ENCODE data around the gene CPM.

CPM gene

DNA sequence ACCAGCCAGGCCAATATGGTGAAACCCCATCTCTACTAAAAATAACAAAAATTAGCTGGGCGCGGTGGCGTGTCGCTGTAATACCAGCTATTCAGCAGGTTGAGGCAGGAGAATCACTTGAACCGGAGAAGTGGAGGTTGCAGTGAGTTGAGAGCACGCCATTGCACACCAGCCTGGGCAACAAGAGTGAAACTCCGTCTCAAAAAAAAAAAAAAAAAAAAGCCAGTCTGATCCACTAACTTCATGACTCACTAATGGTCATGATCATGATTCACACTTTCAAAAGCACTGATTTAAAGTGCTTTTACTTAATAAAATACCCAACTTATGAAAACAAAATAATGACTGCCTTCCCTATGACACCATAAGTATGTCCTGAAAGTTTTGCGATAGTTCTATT is 38.4 kb upstream of the CPM start:
- Histone ChIP-seq H3K9me3 (ENCODE audit: control insufficient read depth, low read length) (no peaks in the 10 kb centered on the region), H3K36me3 (ENCODE audit: control insufficient read depth, insufficient read depth, low read length) (no peaks in the 10 kb centered on the region), H3K4me3 (ENCODE audit: insufficient read depth, low read depth, low read length, poor library complexity, severe bottlenecking) (no peak overlapping the region), H3K27ac (ENCODE audit: insufficient read depth, low read length, poor library complexity, severe bottlenecking) (no peak overlapping the region), H3K4me1 (ENCODE audit: control insufficient read depth, insufficient read depth, low read length, poor library complexity, severe bottlenecking) (no peaks in the 10 kb centered on the region), H3K27me3 (replicated peaks; ENCODE audit: control insufficient read depth, insufficient read depth, low read length, poor library complexity, severe bottlenecking) (no peaks in the 10 kb centered on the region)
- DNase-seq: no peak

DNA sequence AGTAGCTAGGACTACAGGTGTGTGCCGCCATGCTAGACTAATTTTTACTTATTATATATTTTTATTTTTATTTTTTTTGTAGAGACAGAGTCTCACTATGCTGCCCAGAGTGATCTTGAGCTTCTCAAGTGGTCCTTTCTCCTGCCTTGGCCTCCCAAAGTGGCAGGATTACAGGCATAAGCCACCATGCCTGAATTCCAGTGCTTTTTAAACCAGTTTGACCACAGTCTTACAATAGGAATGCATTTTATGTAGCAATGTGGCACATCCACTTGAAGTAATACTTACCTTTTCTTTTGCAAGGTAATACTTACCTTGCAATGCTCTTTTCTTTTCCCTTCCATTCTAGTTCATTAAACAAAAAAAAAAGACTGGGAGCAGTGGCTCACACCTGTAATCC is 38.0 kb upstream of the CPM start:
- no peak for DNase-seq
- H3K27me3 ChIP-seq (replicated peaks; ENCODE audit: control insufficient read depth, insufficient read depth, low read length, poor library complexity, severe bottlenecking): no peaks in the 10 kb centered on the region
- H3K36me3 ChIP-seq (ENCODE audit: control insufficient read depth, insufficient read depth, low read length): no peaks in the 10 kb centered on the region
- H3K4me1 ChIP-seq (ENCODE audit: control insufficient read depth, insufficient read depth, low read length, poor library complexity, severe bottlenecking): no peaks in the 10 kb centered on the region
- no peaks in the 10 kb centered on the region for H3K9me3 ChIP-seq (ENCODE audit: control insufficient read depth, low read length)
- no peak overlapping the region for H3K4me3 ChIP-seq (ENCODE audit: insufficient read depth, low read depth, low read length, poor library complexity, severe bottlenecking)
- H3K27ac ChIP-seq (ENCODE audit: insufficient read depth, low read length, poor library complexity, severe bottlenecking): no peak overlapping the region

DNA sequence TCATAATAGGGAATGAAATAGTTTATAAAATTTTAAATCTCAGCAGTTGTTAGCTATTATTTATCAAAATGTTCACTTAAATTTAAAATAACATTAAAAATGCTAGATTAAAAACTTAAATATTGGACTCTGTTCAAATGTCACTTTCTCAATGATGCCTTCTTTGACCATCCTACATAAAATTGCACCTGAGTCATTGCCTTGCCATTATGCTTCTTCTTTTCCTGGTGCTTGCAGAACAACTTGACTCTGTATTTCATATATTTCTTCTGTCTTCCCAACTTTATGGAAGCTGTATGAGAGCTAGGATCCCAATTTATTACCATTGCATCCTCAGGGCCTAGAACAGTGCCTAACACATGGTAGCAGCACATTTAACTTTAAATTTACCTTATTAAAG is 37.3 kb upstream of the CPM start:
- Histone ChIP-seq H3K36me3 (ENCODE audit: control insufficient read depth, insufficient read depth, low read length) (no peaks in the 10 kb centered on the region), H3K4me3 (ENCODE audit: insufficient read depth, low read depth, low read length, poor library complexity, severe bottlenecking) (no peak overlapping the region), H3K27me3 (replicated peaks; ENCODE audit: control insufficient read depth, insufficient read depth, low read length, poor library complexity, severe bottlenecking) (no peaks in the 10 kb centered on the region), H3K4me1 (ENCODE audit: control insufficient read depth, insufficient read depth, low read length, poor library complexity, severe bottlenecking) (no peaks in the 10 kb centered on the region), H3K27ac (ENCODE audit: insufficient read depth, low read length, poor library complexity, severe bottlenecking) (no peak overlapping the region), H3K9me3 (ENCODE audit: control insufficient read depth, low read length) (no peaks in the 10 kb centered on the region)
- DNase-seq: no peak

DNA sequence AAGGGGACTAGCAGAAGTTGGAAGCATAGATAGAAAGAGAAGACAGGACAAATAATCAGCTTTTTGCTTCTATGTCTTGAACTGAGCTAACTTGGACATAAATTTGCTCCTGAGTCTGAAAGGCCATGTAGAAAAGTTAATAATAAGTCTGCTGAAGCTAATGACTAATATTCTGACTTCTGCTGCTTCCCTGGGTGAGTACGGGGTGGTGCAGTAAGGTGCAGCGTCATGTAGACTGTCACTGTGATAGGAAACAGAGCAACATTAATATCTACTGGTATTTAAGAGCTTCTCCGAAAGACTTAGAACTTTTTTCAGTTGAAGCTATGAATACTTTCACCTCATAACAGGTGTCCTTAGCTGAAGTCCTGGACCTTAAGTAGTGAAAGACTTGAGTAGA is 34.1 kb upstream of the CPM start:
- no peaks in the 10 kb centered on the region for H3K4me1 ChIP-seq (ENCODE audit: control insufficient read depth, insufficient read depth, low read length, poor library complexity, severe bottlenecking)
- H3K4me3 ChIP-seq (ENCODE audit: insufficient read depth, low read depth, low read length, poor library complexity, severe bottlenecking): no peak overlapping the region
- no peaks in the 10 kb centered on the region for H3K9me3 ChIP-seq (ENCODE audit: control insufficient read depth, low read length)
- H3K36me3 ChIP-seq (ENCODE audit: control insufficient read depth, insufficient read depth, low read length): no peaks in the 10 kb centered on the region
- DNase-seq: no peak
- no peak overlapping the region for H3K27ac ChIP-seq (ENCODE audit: insufficient read depth, low read length, poor library complexity, severe bottlenecking)
- no peaks in the 10 kb centered on the region for H3K27me3 ChIP-seq (replicated peaks; ENCODE audit: control insufficient read depth, insufficient read depth, low read length, poor library complexity, severe bottlenecking)

DNA sequence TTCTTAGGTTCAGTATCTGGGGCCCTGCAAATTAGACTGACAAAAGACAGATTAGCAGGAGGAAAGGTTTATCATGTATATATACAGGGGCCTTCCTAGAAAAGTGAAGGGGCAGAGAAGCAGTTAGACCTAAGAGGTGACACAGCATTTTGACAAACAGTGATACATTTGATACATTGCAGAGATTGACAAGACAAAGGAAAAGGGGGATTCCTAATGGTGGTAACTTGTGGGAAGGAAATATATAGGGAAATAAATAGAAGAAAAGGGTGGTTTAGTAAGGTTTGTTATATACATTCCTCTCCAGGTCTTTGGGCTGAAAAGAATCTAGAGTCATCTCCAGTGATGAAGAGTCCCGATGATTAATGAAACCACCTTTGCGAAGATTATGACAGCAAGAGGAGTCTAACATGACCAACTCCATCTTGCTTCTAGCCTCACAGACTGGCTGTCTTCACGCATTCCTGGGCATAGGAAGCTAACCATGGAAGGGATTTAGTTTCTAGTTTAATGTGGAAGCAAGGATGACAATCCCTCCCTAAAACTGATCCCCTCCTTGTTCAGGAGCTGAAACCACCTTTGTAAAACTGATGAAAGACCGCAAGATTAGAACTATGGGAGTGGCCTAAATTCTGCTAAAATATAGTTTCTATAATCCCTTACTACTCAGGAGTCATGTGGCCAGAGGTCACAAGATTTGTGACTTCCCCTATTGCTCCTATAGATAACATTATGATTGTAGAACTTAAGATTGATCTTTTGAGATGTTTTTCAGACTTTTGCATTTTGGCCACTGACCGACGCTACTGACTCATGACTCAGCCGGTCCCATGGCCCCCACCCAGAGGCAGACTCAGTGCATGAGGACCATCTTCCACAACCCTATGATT is 31.1 kb upstream of the CPM start:
- no peak for DNase-seq
- H3K27ac ChIP-seq (ENCODE audit: insufficient read depth, low read length, poor library complexity, severe bottlenecking): no peak overlapping the region
- no peak overlapping the region for H3K4me3 ChIP-seq (ENCODE audit: insufficient read depth, low read depth, low read length, poor library complexity, severe bottlenecking)
- no peaks in the 10 kb centered on the region for H3K9me3 ChIP-seq (ENCODE audit: control insufficient read depth, low read length)
- H3K36me3 ChIP-seq (ENCODE audit: control insufficient read depth, insufficient read depth, low read length): no peaks in the 10 kb centered on the region
- H3K27me3 ChIP-seq (replicated peaks; ENCODE audit: control insufficient read depth, insufficient read depth, low read length, poor library complexity, severe bottlenecking): no peaks in the 10 kb centered on the region
- no peaks in the 10 kb centered on the region for H3K4me1 ChIP-seq (ENCODE audit: control insufficient read depth, insufficient read depth, low read length, poor library complexity, severe bottlenecking)

DNA sequence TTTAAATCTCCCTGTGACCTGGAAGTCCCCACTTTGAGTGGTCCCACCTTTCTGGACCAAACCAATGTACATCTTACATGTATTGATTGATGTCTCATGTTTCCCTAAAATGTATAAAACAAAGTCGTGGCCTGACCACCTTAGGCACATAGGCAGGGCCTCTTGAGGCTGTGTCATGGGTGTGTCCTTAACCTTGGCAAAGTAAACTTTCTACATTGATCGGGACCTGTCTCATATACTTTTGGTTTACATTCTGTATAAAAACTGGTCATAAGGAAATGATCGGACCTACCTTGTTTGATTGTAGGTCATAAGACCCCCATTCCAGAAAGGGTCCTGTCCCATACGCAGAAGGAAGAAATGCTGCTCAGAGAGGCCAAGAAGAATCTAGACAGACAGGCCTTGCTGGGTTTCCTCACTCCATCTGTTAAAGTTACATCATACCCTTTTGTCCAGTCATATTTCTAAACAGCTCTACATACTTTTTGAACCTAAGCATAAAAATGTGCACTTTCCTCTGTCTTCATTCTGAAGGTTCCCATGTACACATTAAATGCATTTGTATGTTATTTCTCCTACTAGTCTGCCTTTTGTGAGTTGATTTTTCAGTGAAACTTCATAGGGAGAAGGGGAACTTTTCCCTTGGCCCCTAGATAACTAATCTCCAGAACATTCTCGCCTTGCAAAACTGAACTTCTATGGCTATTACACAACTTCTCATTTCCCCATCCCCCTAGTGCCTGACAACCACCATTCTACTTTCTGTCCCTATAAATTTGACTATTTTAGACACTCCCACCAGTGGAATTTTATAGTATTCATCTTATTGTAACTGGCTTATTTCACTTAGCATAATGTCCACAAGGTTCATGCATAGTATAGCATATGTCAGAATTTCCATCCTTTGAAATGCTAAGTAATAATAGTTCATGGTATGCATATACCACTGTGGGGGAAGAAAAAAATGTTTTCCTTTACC is 30.2 kb upstream of the CPM start:
- H3K4me3 ChIP-seq (ENCODE audit: insufficient read depth, low read depth, low read length, poor library complexity, severe bottlenecking): no peak overlapping the region
- no peaks in the 10 kb centered on the region for H3K36me3 ChIP-seq (ENCODE audit: control insufficient read depth, insufficient read depth, low read length)
- H3K27ac ChIP-seq (ENCODE audit: insufficient read depth, low read length, poor library complexity, severe bottlenecking): no peak overlapping the region
- DNase-seq: no peak
- no peaks in the 10 kb centered on the region for H3K27me3 ChIP-seq (replicated peaks; ENCODE audit: control insufficient read depth, insufficient read depth, low read length, poor library complexity, severe bottlenecking)
- no peaks in the 10 kb centered on the region for H3K9me3 ChIP-seq (ENCODE audit: control insufficient read depth, low read length)
- no peaks in the 10 kb centered on the region for H3K4me1 ChIP-seq (ENCODE audit: control insufficient read depth, insufficient read depth, low read length, poor library complexity, severe bottlenecking)

DNA sequence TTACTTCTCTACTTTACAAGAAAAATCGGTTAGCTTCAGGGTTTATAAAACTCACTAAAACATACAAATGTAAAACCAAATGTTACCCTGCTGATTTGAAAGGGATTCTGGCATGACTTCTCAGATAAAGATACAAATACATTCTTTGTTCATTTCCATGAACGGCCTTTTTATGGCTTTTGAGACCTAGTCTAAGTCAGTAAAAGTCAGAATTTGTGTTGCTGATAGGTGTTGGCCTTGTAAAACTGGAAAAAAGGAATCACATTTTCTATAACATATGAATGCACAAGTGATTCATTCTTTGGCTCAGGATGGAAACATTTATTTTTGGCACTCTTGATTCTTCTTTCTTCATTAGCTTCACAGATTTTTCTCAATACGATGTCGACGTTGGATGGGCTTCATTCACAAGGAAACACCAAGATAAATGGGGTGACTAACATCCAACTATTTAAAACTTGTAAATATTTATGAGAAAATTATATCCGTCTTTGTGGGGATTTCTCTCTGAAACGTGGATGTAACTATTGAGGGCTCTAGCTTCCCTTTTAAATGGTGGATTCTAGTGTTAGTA is 27.0 kb upstream of the CPM start:
- no peak overlapping the region for H3K4me3 ChIP-seq (ENCODE audit: insufficient read depth, low read depth, low read length, poor library complexity, severe bottlenecking)
- no peaks in the 10 kb centered on the region for H3K27me3 ChIP-seq (replicated peaks; ENCODE audit: control insufficient read depth, insufficient read depth, low read length, poor library complexity, severe bottlenecking)
- H3K4me1 ChIP-seq (ENCODE audit: control insufficient read depth, insufficient read depth, low read length, poor library complexity, severe bottlenecking): no peaks in the 10 kb centered on the region
- no peaks in the 10 kb centered on the region for H3K9me3 ChIP-seq (ENCODE audit: control insufficient read depth, low read length)
- no peak overlapping the region for H3K27ac ChIP-seq (ENCODE audit: insufficient read depth, low read length, poor library complexity, severe bottlenecking)
- DNase-seq: no peak
- no peaks in the 10 kb centered on the region for H3K36me3 ChIP-seq (ENCODE audit: control insufficient read depth, insufficient read depth, low read length)

DNA sequence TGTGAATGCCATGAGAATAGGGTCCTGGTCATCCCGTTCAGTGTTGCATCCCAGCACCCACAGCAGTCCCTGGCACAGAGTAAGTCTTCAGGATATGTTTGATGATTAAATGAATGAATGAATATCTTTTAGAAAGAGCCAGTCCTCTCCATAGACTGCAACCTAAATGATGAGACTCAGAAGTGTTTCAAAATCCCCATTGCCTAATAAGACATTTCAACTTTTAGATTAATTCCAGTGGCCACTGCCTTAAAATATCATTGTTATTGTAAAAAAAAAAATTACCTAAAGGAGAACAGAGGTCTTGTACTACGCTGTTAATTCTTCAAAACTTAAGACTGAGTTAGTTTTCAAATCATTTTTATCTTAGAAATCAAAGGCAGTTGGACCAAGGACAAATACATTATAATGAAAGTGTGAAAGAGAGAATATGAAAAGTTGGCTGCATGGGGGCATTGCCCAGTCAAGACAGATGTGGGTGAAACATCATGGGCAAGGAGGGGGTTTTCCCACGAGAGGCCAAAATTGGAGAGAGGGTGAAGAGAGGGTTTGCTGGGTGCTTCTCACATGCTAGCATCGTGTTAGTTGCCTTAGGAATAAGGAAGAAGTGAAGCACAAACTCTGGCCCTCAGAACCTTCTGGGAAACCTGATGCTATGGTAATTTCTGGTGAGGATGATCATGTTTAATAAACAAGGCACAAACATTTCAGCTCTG is 26.3 kb upstream of the CPM start:
- Histone ChIP-seq H3K36me3 (ENCODE audit: control insufficient read depth, insufficient read depth, low read length) (no peaks in the 10 kb centered on the region), H3K4me3 (ENCODE audit: insufficient read depth, low read depth, low read length, poor library complexity, severe bottlenecking) (no peak overlapping the region), H3K27me3 (replicated peaks; ENCODE audit: control insufficient read depth, insufficient read depth, low read length, poor library complexity, severe bottlenecking) (no peaks in the 10 kb centered on the region), H3K9me3 (ENCODE audit: control insufficient read depth, low read length) (no peaks in the 10 kb centered on the region), H3K27ac (ENCODE audit: insufficient read depth, low read length, poor library complexity, severe bottlenecking) (no peak overlapping the region), H3K4me1 (ENCODE audit: control insufficient read depth, insufficient read depth, low read length, poor library complexity, severe bottlenecking) (no peaks in the 10 kb centered on the region)
- no peak for DNase-seq

DNA sequence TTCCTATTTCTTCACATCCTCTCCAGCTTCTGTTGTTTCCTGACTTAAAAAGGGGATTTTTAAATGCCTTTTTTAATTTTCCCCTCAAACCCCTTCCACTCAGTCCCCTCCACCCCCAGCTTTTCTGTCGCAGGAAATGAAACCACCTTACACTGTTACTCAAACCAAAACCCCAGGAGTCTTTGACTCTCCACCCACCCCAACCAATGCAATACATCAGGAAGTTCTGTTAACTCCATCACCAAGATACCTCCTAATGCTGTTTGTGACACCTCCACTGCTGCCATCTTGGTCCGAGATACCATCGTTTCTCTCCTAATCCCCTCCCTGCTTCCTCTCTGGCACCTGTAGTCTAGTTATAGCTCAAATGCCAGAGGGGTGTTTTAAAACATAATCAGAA is 25.4 kb upstream of the CPM start:
- Histone ChIP-seq H3K36me3 (ENCODE audit: control insufficient read depth, insufficient read depth, low read length) (no peaks in the 10 kb centered on the region), H3K9me3 (ENCODE audit: control insufficient read depth, low read length) (no peaks in the 10 kb centered on the region), H3K27ac (ENCODE audit: insufficient read depth, low read length, poor library complexity, severe bottlenecking) (no peak overlapping the region), H3K27me3 (replicated peaks; ENCODE audit: control insufficient read depth, insufficient read depth, low read length, poor library complexity, severe bottlenecking) (no peaks in the 10 kb centered on the region), H3K4me1 (ENCODE audit: control insufficient read depth, insufficient read depth, low read length, poor library complexity, severe bottlenecking) (no peaks in the 10 kb centered on the region), H3K4me3 (ENCODE audit: insufficient read depth, low read depth, low read length, poor library complexity, severe bottlenecking) (no peak overlapping the region)
- DNase-seq: no peak

Data from effector memory CD4-positive, alpha-beta T cell (primary cell).